HEK293 (cell line): ENCODE measurements around the gene RAD21L1.

Experiments used
- CTCF ChIP-seq: fragments of 450-650 bp; formaldehyde crosslinking; IDR thresholded peaks from 2 replicates; pipeline ENCODE4 v1.5.1; 2016; ENCODE audit warnings: missing biosample characterization, missing genetic modification characterization
- KLF10 ChIP-seq: fragments of 450-650 bp; IDR thresholded peaks from 2 replicates; pipeline ENCODE4 v1.5.1; 2018; ENCODE audit warnings: missing biosample characterization, mild to moderate bottlenecking, missing genetic modification characterization
- PATZ1 ChIP-seq: fragments of 450-650 bp; formaldehyde crosslinking; IDR thresholded peaks from 2 replicates; pipeline ENCODE4 v1.5.1; 2016; ENCODE audit warnings: missing biosample characterization, missing genetic modification characterization
- PBX3 ChIP-seq: sonication (generic); formaldehyde crosslinking; IDR thresholded peaks from 2 replicates; pipeline ENCODE4 v1.8.1; 2022; ENCODE audit warnings: mild to moderate bottlenecking, moderate library complexity, missing genetic modification reagents
- RBAK ChIP-seq: fragments of 450-650 bp; formaldehyde crosslinking; IDR thresholded peaks from 2 replicates; pipeline ENCODE4 v1.5.1; 2016; ENCODE audit warnings: missing biosample characterization, missing genetic modification characterization
- ZFP3 ChIP-seq: fragments of 450-650 bp; formaldehyde crosslinking; IDR thresholded peaks from 2 replicates; pipeline ENCODE4 v1.5.1; 2016; ENCODE audit warnings: low read depth, missing biosample characterization, missing genetic modification characterization
- ZNF121 ChIP-seq: fragments of 450-650 bp; formaldehyde crosslinking; IDR thresholded peaks from 2 replicates; pipeline ENCODE4 v1.5.1; 2016; ENCODE audit warnings: missing biosample characterization, missing genetic modification characterization
- ZNF19 ChIP-seq: fragments of 450-650 bp; formaldehyde crosslinking; IDR thresholded peaks from 2 replicates; pipeline ENCODE4; 2016; ENCODE audit warnings: missing biosample characterization, missing genetic modification characterization, low read depth
- ZNF248 ChIP-seq: fragments of 450-650 bp; formaldehyde crosslinking; IDR thresholded peaks from 2 replicates; pipeline ENCODE4 v1.5.1; 2017; ENCODE audit warnings: missing biosample characterization, missing genetic modification characterization
- ZNF571 ChIP-seq: fragments of 450-650 bp; formaldehyde crosslinking; IDR thresholded peaks from 2 replicates; pipeline ENCODE4 v1.5.0; 2017; ENCODE audit warnings: missing biosample characterization, missing genetic modification characterization
- ZNF580 ChIP-seq: fragments of 450-650 bp; formaldehyde crosslinking; IDR thresholded peaks from 2 replicates; pipeline ENCODE4 v1.5.1; 2016; ENCODE audit warnings: missing biosample characterization, missing genetic modification characterization

GRCh38 chr20:1202762-1203504 is 22.9 kb upstream of the RAD21L1 start, which contains the start of gene C20orf202:
- TF ChIP-seq ZNF121 (tag by site-specific recombination) (no peak), ZFP3 (tag by site-specific recombination) (no peak), CTCF (tag by site-specific recombination) (no peak), PBX3 (CRISPR knock-in tag) (no peak), ZNF248 (no peak), ZNF571 (tag by site-specific recombination) (no peak), RBAK (tag by site-specific recombination) (no peak), KLF10 (no peak), ZNF19 (tag by site-specific recombination) (no peak), ZNF580 (tag by site-specific recombination) (no peak), PATZ1 (tag by site-specific recombination) (no peak)
